ENCODE data around the gene MYO18B.

Gene MYO18B

DNA sequence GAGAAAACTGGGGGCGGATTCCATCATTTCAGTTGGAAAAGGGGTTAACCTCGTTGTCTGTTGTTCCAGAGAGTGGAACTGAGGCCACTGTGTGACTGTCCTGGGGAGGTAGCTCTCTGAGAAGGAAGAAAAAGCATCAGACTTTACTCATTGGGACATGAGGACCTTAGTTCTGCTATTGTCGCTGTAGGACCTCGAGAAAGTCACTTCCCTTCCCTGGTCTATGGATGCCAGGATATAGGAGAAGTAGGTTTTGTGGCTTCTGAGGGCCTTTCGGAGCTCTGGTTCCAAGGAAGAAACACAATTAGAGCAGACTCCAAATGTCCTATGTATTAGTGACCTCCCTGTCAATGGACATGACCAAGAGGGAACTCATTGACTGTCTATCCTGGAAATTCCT lies 6.2 kb downstream of the MYO18B start (continued):
- TF ChIP-seq ESRRG (CRISPR knock-in tag; IDR thresholded peaks at IDR 0.05) (no peak), ISL1 (CRISPR knock-in tag; IDR thresholded peaks at IDR 0.05) (no peak), ZNF70 (CRISPR knock-in tag; IDR thresholded peaks at IDR 0.05) (no peak), TCF4 (CRISPR knock-in tag; IDR thresholded peaks at IDR 0.05; ENCODE audit: borderline replicate concordance) (no peak)
- TF ChIP-seq, protein P1, sequence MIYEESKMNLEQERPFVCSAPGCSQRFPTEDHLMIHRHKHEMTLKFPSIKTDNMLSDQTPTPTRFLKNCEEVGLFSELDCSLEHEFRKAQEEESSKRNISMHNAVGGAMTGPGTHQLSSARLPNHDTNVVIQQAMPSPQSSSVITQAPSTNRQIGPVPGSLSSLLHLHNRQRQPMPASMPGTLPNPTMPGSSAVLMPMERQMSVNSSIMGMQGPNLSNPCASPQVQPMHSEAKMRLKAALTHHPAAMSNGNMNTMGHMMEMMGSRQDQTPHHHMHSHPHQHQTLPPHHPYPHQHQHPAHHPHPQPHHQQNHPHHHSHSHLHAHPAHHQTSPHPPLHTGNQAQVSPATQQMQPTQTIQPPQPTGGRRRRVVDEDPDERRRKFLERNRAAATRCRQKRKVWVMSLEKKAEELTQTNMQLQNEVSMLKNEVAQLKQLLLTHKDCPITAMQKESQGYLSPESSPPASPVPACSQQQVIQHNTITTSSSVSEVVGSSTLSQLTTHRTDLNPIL (CRISPR knock-in tag; IDR thresholded peaks at IDR 0.05; ENCODE audit: low read depth): no peak

DNA sequence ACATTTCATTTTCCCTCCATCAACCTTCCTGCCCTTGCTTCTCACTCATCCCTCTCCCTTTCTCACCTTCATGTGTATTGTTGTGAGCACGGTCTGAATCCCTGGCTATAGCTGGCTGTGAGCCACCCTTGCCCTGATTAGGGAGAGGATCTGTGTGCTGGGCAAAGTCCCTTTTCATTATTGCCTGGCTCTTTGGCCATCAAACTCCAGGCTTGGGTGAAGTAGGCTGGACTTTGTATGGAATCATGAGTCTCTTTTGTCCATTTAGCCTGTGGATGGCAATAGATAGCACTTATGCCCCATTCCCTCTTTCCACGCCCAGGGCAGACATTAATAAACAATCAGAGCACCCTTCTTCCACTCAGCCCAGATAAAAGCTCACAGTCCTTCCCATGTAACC lies 6.7 kb downstream of the MYO18B start:
- no peak for TF ChIP-seq SNAI2 (CRISPR knock-in tag; IDR thresholded peaks at IDR 0.05)
- TF ChIP-seq GLIS3 (CRISPR knock-in tag; IDR thresholded peaks at IDR 0.05): no peak
- TF ChIP-seq ISL1 (CRISPR knock-in tag; IDR thresholded peaks at IDR 0.05): no peak
- TF ChIP-seq, protein P2, sequence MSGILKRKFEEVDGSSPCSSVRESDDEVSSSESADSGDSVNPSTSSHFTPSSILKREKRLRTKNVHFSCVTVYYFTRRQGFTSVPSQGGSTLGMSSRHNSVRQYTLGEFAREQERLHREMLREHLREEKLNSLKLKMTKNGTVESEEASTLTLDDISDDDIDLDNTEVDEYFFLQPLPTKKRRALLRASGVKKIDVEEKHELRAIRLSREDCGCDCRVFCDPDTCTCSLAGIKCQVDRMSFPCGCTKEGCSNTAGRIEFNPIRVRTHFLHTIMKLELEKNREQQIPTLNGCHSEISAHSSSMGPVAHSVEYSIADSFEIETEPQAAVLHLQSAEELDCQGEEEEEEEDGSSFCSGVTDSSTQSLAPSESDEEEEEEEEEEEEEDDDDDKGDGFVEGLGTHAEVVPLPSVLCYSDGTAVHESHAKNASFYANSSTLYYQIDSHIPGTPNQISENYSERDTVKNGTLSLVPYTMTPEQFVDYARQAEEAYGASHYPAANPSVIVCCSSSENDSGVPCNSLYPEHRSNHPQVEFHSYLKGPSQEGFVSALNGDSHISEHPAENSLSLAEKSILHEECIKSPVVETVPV (CRISPR knock-in tag; IDR thresholded peaks at IDR 0.05): no peak
- no peak for TF ChIP-seq BACH2 (CRISPR knock-in tag; IDR thresholded peaks at IDR 0.05; ENCODE audit: borderline replicate concordance)
- no peak for TF ChIP-seq ZFP30 (CRISPR knock-in tag; IDR thresholded peaks at IDR 0.05)
- TF ChIP-seq ARNTL (CRISPR knock-in tag; IDR thresholded peaks at IDR 0.05; ENCODE audit: borderline replicate concordance, low read depth): no peak
- TF ChIP-seq, protein P3, sequence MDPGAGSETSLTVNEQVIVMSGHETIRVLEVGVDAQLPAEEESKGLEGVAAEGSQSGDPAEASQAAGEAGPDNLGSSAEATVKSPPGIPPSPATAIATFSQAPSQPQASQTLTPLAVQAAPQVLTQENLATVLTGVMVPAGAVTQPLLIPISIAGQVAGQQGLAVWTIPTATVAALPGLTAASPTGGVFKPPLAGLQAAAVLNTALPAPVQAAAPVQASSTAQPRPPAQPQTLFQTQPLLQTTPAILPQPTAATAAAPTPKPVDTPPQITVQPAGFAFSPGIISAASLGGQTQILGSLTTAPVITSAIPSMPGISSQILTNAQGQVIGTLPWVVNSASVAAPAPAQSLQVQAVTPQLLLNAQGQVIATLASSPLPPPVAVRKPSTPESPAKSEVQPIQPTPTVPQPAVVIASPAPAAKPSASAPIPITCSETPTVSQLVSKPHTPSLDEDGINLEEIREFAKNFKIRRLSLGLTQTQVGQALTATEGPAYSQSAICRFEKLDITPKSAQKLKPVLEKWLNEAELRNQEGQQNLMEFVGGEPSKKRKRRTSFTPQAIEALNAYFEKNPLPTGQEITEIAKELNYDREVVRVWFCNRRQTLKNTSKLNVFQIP (CRISPR knock-in tag; IDR thresholded peaks at IDR 0.05; ENCODE audit: borderline replicate concordance, low read depth): no peak
- no peak for TF ChIP-seq ZNF70 (CRISPR knock-in tag; IDR thresholded peaks at IDR 0.05)
- TF ChIP-seq OSR1 (CRISPR knock-in tag; IDR thresholded peaks at IDR 0.05): no peak
- no peak for ATAC-seq

DNA sequence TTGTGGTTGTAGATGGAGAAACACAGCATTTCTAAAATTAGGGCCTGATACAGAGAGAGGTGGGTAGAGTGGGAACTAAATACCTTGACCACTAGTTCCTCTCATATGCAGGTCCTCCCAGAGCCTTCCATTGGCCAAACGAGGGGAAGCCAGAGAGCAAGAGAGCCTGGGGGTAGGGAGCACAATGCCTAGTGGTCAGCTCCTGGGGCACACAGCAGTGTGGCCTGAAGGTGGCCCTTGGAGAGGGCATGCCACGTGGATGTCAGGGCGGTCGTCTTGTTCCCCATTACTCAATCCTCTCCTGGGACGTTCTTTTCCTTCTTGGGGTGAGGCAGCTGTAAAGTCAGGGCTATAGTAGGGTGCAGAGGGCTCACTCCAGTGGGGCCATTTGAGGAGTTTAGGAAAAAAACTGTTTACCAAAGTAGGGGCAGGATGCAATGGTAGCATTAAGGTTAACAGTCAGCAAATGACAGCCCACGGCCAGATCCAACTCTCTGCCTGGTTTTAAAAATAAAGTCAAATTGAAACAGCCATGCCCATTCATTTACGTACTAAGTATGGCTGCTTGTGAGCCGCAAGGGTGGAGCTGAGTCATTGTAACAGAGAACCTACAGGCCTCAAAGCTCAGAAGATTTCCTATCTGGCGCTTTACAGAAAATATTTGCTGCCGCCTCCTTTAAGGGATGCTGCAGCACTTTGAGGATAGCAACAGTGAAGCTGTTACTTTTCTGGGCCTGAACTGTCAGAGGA lies 7.6 kb downstream of the MYO18B start:
- ATAC-seq: no peak
- TF ChIP-seq ZFP3 (CRISPR knock-in tag; IDR thresholded peaks at IDR 0.05) (no peak), RARB (CRISPR knock-in tag; IDR thresholded peaks at IDR 0.05) (no peak), ZFP30 (CRISPR knock-in tag; IDR thresholded peaks at IDR 0.05) (no peak), GLIS3 (CRISPR knock-in tag; IDR thresholded peaks at IDR 0.05) (no peak)
- TF ChIP-seq, protein P3 (CRISPR knock-in tag; IDR thresholded peaks at IDR 0.05; ENCODE audit: borderline replicate concordance, low read depth): no peak

DNA sequence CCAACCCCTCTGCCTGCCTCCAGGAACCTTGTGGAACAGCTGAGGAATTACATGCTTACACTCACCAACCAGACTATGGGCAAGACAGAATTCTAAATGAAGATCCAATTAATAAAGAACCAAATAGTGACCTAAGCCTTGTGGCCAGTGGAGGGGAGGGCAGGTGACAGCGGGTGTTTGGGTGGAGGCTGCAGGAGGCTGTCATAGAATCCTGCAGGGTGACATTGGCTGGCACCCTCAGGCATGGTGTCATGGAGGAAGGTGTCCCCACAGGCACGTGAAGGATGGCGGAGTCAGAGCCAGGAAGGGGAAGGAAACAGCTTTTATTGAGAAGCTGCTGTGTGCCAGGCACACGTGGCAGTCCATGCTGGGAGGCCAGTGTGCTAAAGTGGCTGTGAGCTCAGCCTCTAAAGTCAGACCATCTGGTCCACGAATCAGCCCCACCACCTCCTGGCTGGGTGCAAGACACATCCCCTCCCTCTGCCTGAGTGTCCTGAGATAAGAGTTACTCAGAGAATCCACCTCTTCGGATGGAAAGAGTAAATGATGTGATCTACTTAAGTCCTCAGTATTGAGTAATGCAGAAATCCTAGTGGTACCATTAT lies 8.7 kb downstream of the MYO18B start:
- no peak for ATAC-seq
- TF ChIP-seq ISL1 (CRISPR knock-in tag; IDR thresholded peaks at IDR 0.05) (no peak), ZNF8 (CRISPR knock-in tag; IDR thresholded peaks at IDR 0.05) (no peak), TCF4 (CRISPR knock-in tag; IDR thresholded peaks at IDR 0.05; ENCODE audit: borderline replicate concordance) (no peak), ESRRG (CRISPR knock-in tag; IDR thresholded peaks at IDR 0.05) (no peak), ZNF70 (CRISPR knock-in tag; IDR thresholded peaks at IDR 0.05) (no peak), PPARA (CRISPR knock-in tag; IDR thresholded peaks at IDR 0.05; ENCODE audit: borderline replicate concordance) (no peak)
- TF ChIP-seq, protein P4, sequence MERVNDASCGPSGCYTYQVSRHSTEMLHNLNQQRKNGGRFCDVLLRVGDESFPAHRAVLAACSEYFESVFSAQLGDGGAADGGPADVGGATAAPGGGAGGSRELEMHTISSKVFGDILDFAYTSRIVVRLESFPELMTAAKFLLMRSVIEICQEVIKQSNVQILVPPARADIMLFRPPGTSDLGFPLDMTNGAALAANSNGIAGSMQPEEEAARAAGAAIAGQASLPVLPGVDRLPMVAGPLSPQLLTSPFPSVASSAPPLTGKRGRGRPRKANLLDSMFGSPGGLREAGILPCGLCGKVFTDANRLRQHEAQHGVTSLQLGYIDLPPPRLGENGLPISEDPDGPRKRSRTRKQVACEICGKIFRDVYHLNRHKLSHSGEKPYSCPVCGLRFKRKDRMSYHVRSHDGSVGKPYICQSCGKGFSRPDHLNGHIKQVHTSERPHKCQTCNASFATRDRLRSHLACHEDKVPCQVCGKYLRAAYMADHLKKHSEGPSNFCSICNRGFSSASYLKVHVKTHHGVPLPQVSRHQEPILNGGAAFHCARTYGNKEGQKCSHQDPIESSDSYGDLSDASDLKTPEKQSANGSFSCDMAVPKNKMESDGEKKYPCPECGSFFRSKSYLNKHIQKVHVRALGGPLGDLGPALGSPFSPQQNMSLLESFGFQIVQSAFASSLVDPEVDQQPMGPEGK (CRISPR knock-in tag; IDR thresholded peaks at IDR 0.05; ENCODE audit: borderline replicate concordance): no peak
- TF ChIP-seq, protein P5, sequence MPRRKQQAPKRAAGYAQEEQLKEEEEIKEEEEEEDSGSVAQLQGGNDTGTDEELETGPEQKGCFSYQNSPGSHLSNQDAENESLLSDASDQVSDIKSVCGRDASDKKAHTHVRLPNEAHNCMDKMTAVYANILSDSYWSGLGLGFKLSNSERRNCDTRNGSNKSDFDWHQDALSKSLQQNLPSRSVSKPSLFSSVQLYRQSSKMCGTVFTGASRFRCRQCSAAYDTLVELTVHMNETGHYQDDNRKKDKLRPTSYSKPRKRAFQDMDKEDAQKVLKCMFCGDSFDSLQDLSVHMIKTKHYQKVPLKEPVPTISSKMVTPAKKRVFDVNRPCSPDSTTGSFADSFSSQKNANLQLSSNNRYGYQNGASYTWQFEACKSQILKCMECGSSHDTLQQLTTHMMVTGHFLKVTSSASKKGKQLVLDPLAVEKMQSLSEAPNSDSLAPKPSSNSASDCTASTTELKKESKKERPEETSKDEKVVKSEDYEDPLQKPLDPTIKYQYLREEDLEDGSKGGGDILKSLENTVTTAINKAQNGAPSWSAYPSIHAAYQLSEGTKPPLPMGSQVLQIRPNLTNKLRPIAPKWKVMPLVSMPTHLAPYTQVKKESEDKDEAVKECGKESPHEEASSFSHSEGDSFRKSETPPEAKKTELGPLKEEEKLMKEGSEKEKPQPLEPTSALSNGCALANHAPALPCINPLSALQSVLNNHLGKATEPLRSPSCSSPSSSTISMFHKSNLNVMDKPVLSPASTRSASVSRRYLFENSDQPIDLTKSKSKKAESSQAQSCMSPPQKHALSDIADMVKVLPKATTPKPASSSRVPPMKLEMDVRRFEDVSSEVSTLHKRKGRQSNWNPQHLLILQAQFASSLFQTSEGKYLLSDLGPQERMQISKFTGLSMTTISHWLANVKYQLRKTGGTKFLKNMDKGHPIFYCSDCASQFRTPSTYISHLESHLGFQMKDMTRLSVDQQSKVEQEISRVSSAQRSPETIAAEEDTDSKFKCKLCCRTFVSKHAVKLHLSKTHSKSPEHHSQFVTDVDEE (CRISPR knock-in tag; IDR thresholded peaks at IDR 0.05): no peak
